Hepatocyte (in vitro differentiated cells): ENCODE results near the gene PTPN14. TPM values are rescaled to one million over a fixed set of nuclear protein-coding genes. Genes with fewer than 3 reads are reported as not detected.

Experiments
- DNase-seq: peaks from one replicate; pipeline ENCODE4 v3.0.0-alpha.2; 2016; ENCODE audit warnings: low spot score
- H2AFZ ChIP-seq: fragments of 200-600 bp; sonication (generic); 2 replicates; pipeline ENCODE4 v1.6.0; 2016; ENCODE audit warnings: antibody characterized with exemption, mild to moderate bottlenecking
- H3K27ac ChIP-seq: fragments of 200-600 bp; sonication (generic); 2 replicates; pipeline ENCODE4 v1.5.1; 2016; ENCODE audit warnings: mild to moderate bottlenecking
- H3K27me3 ChIP-seq: fragments of 200-600 bp; sonication (generic); 2 replicates; pipeline ENCODE4 v1.6.1; 2016
- H3K36me3 ChIP-seq: fragments of 200-600 bp; sonication (generic); replicated peaks from 2 replicates; pipeline ENCODE4 v1.5.1; 2016; ENCODE audit warnings: low read depth; ENCODE audit not compliant: insufficient read depth
- H3K4me1 ChIP-seq: fragments of 200-600 bp; sonication (generic); 2 replicates; pipeline ENCODE4 v1.5.1; 2016; ENCODE audit warnings: mild to moderate bottlenecking, moderate library complexity; ENCODE audit not compliant: insufficient read depth
- H3K4me2 ChIP-seq: fragments of 200-600 bp; sonication (generic); 2 replicates; pipeline ENCODE4 v1.6.0; 2016
- H3K4me3 ChIP-seq: fragments of 200-600 bp; sonication (generic); 2 replicates; pipeline ENCODE4 v1.5.1; 2016; ENCODE audit warnings: mild to moderate bottlenecking
- H3K79me2 ChIP-seq: fragments of 200-600 bp; sonication (generic); 2 replicates; pipeline ENCODE4 v1.6.0; 2017; ENCODE audit warnings: mild to moderate bottlenecking
- H3K9me2 ChIP-seq: fragments of 200-600 bp; sonication (generic); replicated peaks from 2 replicates; pipeline ENCODE4 v1.6.0; 2017; ENCODE audit warnings: mild to moderate bottlenecking; ENCODE audit not compliant: insufficient read depth
- H3K9me3 ChIP-seq: fragments of 200-600 bp; sonication (generic); 2 replicates; pipeline ENCODE4 v1.5.1; 2016; ENCODE audit warnings: low read depth, mild to moderate bottlenecking
- H4K20me1 ChIP-seq: fragments of 200-600 bp; sonication (generic); 2 replicates; pipeline ENCODE4 v1.6.0; 2016; ENCODE audit warnings: mild to moderate bottlenecking; ENCODE audit not compliant: insufficient read depth, poor library complexity, severe bottlenecking
- CTCF ChIP-seq: fragments of 200-600 bp; sonication (generic); IDR thresholded peaks from 2 replicates; pipeline ENCODE4 v1.5.1; 2016; ENCODE audit warnings: antibody characterized with exemption, mild to moderate bottlenecking; ENCODE audit not compliant: poor library complexity
- EZH2 ChIP-seq: fragments of 200-600 bp; sonication (generic); IDR thresholded peaks from 2 replicates; pipeline ENCODE4 v1.6.1; 2016; ENCODE audit warnings: antibody characterized with exemption, mild to moderate bottlenecking, borderline replicate concordance
- EZH2phosphoT487 ChIP-seq: fragments of 200-600 bp; sonication (generic); IDR thresholded peaks from one replicate; pipeline ENCODE4 v1.6.1; 2018; ENCODE audit warnings: antibody characterized with exemption, mild to moderate bottlenecking, low read depth, moderate library complexity; ENCODE audit not compliant: unreplicated experiment, severe bottlenecking
- WGBS: methylation state at CpG from one replicate; pipeline ENCODE4 v1.1.6; 2016; ENCODE audit warnings: low lambda C conversion rate; ENCODE audit errors: missing lambda C conversion rate; 5-methylcytosine and 5-hydroxymethylcytosine counted together
- polyA plus RNA-seq: library from polyadenylated mRNA; unstranded; fragments of >200 nt; fragmentation: Nextera tagmentation; extraction: Ambion mirVana; gene quantifications from 2 replicates; pipeline ENCODE4 v1.2.1, GENCODE V29; 2016
- total RNA-seq: library from RNA; depleted of rRNA; stranded (reverse); fragments of >200 nt; gene quantifications from 2 replicates; pipeline ENCODE4 v1.2.3, GENCODE V29; 2014

The PTPN14 gene
- total and polyA plus RNA-seq, 2 experiments from 2014 or later = 9.5 to 21.7 TPM

DNA sequence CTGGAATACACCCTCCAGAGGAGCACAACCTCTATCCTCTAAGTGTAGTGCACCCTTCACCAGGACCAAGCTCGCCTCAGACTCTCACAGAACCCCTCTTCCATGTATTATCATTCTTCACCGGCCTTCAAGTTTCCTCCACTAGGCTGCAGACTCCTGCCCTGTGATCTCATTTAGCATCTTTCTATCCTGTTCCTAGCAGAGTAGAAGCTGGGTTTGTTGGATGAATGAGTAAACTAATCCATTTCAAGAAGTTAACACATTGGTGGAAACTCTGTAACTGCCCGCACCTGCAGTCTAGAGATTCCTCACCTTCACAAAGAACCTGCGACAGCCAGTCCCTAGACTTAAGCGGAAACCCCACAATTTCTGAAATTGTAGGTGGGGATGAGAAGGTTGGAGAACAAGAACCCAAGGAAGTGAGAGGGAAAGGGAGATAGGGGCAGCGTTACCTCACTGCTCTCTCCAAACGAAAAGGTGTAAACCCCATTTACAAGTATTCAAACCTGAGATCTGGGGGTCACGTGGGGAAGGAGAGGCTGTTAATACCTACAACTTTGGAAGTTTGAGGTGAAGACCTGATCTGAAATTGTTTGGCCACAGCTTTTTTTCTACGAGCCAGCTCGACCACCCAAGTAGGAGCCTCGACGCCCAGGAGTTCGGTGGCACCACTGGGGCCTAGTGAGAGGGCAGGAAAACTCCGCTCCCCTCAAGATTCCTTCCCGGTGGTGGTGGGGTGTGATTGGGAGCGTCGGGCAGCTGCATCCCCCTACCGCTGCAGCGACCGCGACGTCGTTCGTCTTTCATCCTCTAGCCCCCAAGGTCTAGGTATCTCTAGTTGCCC, 1.2 kb downstream of the PTPN14 start:
- Histone ChIP-seq H3K27ac (peak overlapping the region; percentile 99), H3K27me3 (no peaks in the 10 kb centered on the region), H3K36me3 (no peaks in the 10 kb centered on the region), H3K9me3 (no peaks in the 10 kb centered on the region), H4K20me1 (peaks cover 12% of the 10 kb centered on the region), H3K79me2 (peaks cover 56% of the 10 kb centered on the region), H3K4me1 (peaks cover 7% of the 10 kb centered on the region), H3K4me3 (peak overlapping the region; percentile 85), H2AFZ (peak overlapping the region; percentile 78), H3K4me2 (peak overlapping the region; percentile 85), H3K9me2 (no peaks in the 10 kb centered on the region)
- WGBS = 8% methylated on average over 24 of the region's 24 CpGs
- TF ChIP-seq EZH2 = no peak
- no peak for TF ChIP-seq EZH2phosphoT487
- TF ChIP-seq CTCF = peak; percentile 30
- peak; percentile 55 for DNase-seq

DNA sequence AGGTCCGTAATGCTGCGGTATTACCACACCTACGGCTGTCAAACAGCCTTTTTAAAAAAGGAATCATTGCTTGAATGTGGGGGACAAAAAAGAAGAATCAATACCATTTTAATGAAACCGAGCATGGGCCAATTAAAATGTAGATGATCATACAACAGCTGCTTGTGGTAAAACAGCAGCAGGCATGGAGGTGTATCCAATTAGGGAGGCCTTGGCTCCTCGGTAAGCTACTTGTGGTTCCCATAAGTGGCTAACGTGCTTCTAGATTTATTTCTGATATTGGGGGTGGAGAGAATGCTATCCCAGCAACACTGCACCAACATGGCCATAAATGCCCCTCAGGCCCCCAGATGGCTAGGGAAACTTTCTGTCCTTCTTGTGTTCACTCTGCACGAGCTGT, 1.8 kb downstream of the PTPN14 start:
- Histone ChIP-seq H2AFZ (no peak overlapping the region), H3K9me3 (no peaks in the 10 kb centered on the region), H3K36me3 (no peaks in the 10 kb centered on the region), H4K20me1 (peaks cover 12% of the 10 kb centered on the region), H3K27me3 (no peaks in the 10 kb centered on the region), H3K27ac (peak overlapping the region; percentile 99), H3K79me2 (peaks cover 63% of the 10 kb centered on the region), H3K4me2 (peak overlapping the region; percentile 85), H3K9me2 (no peaks in the 10 kb centered on the region), H3K4me1 (peaks cover 7% of the 10 kb centered on the region), H3K4me3 (peak overlapping the region; percentile 85)
- no peak for DNase-seq
- TF ChIP-seq CTCF = no peak
- no peak for TF ChIP-seq EZH2
- no peak for TF ChIP-seq EZH2phosphoT487
- WGBS = 68% methylated on average over 7 of the region's 7 CpGs

DNA sequence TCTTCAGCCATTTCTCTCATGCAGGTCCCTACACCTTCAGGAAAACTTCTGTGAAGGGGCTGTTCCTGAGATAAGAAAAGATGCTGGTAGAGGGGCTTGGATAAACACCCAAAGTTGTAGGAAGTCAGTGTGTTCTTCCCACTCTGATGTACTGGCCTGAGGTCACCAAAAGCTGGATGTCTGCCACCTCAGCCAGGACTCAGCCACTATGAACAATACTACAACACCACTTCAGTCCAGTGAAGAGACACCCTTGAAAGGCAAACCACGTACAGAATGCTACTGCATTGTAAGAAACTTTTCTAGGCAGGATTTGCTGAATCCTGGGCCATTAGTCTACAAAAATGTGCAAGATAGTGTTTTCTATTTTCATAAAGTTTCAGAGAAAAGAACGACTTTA, 2.4 kb downstream of the PTPN14 start:
- DNase-seq = no peak
- H3K36me3 ChIP-seq = no peaks in the 10 kb centered on the region
- no peak overlapping the region for H3K27ac ChIP-seq
- H3K9me3 ChIP-seq = no peaks in the 10 kb centered on the region
- no peak overlapping the region for H3K4me3 ChIP-seq
- H3K27me3 ChIP-seq = no peaks in the 10 kb centered on the region
- peaks cover 12% of the 10 kb centered on the region for H4K20me1 ChIP-seq
- peaks cover 7% of the 10 kb centered on the region for H3K4me1 ChIP-seq
- 75% methylated on average over 2 of the region's 2 CpGs for WGBS
- TF ChIP-seq EZH2phosphoT487 (no peak), CTCF (no peak), EZH2 (no peak)
- H2AFZ ChIP-seq = no peak overlapping the region
- peak overlapping the region; percentile 85 for H3K4me2 ChIP-seq
- H3K79me2 ChIP-seq = peaks cover 69% of the 10 kb centered on the region
- no peaks in the 10 kb centered on the region for H3K9me2 ChIP-seq
